Stimulated activated CD4-positive, alpha-beta T cell treated with anti-CD3 and anti-CD28 coated beads, Interleukin-2, amount 100 ng/mL, for 4 hours (primary cell): Measurements from ENCODE around the gene INHA.

Source experiments
- DNase-seq: peaks from one replicate; pipeline ENCODE4 v3.0.0-alpha.2; 2020; ENCODE audit warnings: low read depth

The INHA gene

GRCh38 chr2:219611866-219612576 is 39.9 kb downstream of the INHA start:
- DNase-seq: no peak

- DNase-seq: no peak
Observed at GRCh38 chr2:219612577-219613286, 40.6 kb downstream of the INHA start.

GRCh38 chr2:219613461-219614070 is 41.5 kb downstream of the INHA start:
- DNase-seq: no peak

- no peak for DNase-seq
Observed at GRCh38 chr2:219614076-219614860, 42.2 kb downstream of the INHA start.

GRCh38 chr2:219615036-219615435 is 42.9 kb downstream of the INHA start:
- DNase-seq: no peak

GRCh38 chr2:219615894-219616293 is 43.8 kb downstream of the INHA start:
- no peak for DNase-seq

- no peak for DNase-seq
Observed at GRCh38 chr2:219616550-219616949, 44.4 kb downstream of the INHA start.

GRCh38 chr2:219618733-219619122 is 46.6 kb downstream of the INHA start:
- no peak for DNase-seq

- no peak for DNase-seq
Observed at GRCh38 chr2:219619235-219619634, 47.1 kb downstream of the INHA start.

GRCh38 chr2:219620546-219620945 is 48.4 kb downstream of the INHA start:
- no peak for DNase-seq

- no peak for DNase-seq
Observed at GRCh38 chr2:219621935-219622334, 49.8 kb downstream of the INHA start.

GRCh38 chr2:219622472-219622871 is 50.4 kb downstream of the INHA start:
- DNase-seq: no peak

GRCh38 chr2:219624565-219624964 is 52.5 kb downstream of the INHA start:
- no peak for DNase-seq

GRCh38 chr2:219625179-219625578 is 53.1 kb downstream of the INHA start:
- DNase-seq: no peak
